ENCODE measurements around the gene CSRNP3. TPM values are rescaled to one million over a fixed set of nuclear protein-coding genes. Genes with fewer than 3 reads are reported as not detected.

CSRNP3 gene
- total and polyA plus RNA-seq, 10 of the 15 experiments (the other 5 are each of a cell fraction or from before 2014, with no cell fraction given), result 0.03 to 5.2 (median 0.11) TPM; not detected in 1

DNA sequence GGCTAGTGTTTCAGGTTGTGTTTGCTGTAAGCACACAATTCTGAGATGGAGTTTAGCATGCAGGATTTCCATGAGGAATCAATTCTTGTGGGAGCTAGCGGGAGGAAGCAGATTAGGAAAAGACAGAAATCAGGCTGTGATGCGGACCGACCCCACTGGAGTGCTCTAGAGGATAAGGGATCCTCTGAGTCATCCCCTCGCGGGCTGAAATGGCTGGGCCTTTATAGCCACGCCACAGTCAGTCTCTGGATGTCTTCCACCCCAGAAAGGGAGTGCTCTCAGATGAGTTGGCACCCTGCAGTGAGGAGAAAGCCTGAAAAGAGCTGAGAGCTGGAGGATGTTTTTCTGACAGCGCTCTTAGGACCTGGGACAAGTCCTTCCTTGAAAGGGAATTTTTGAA lies 222.1 kb downstream of the CSRNP3 start:
- Histone ChIP-seq H3K9me3 (replicated peaks; ENCODE audit: control insufficient read depth, insufficient read depth, low read length) (no peaks in the 10 kb centered on the region), H2AFZ (ENCODE audit: control insufficient read depth, low read depth, low read length) (no peak overlapping the region), H3K9ac (ENCODE audit: control insufficient read depth, insufficient read depth, low read length) (no peak overlapping the region), H3K36me3 (ENCODE audit: control insufficient read depth in 2 of 2, insufficient read depth in 2 of 2, low read length in 1 of 2) (no peaks in the 10 kb centered on the region), H4K20me1 (ENCODE audit: control insufficient read depth, insufficient read depth) (no peaks in the 10 kb centered on the region), H3K4me1 (ENCODE audit: control insufficient read depth, insufficient read depth, low read length) (no peaks in the 10 kb centered on the region), H3K4me2 (ENCODE audit: control insufficient read depth, insufficient read depth) (no peak overlapping the region), H3K27ac (ENCODE audit: control insufficient read depth, insufficient read depth) (no peak overlapping the region), H3K79me2 (ENCODE audit: control insufficient read depth, insufficient read depth, low read length) (no peaks in the 10 kb centered on the region), H3K27me3 (replicated peaks in 1 of 2; ENCODE audit: control insufficient read depth in 2 of 2, insufficient read depth in 2 of 2, low read length in 1 of 2) (no peaks in the 10 kb centered on the region), H3K4me3 (no peak overlapping the region)
- FAIRE-seq (no peak), ATAC-seq (no peak), DNase-seq (ENCODE audit: low read depth, low spot score) (no peak)
- WGBS (ENCODE audit: insufficient coverage, insufficient replicate concordance, low lambda C conversion rate, missing lambda C conversion rate), result 59% methylated on average over 7 of the region's 7 CpGs
- TF ChIP-seq, protein P1, sequence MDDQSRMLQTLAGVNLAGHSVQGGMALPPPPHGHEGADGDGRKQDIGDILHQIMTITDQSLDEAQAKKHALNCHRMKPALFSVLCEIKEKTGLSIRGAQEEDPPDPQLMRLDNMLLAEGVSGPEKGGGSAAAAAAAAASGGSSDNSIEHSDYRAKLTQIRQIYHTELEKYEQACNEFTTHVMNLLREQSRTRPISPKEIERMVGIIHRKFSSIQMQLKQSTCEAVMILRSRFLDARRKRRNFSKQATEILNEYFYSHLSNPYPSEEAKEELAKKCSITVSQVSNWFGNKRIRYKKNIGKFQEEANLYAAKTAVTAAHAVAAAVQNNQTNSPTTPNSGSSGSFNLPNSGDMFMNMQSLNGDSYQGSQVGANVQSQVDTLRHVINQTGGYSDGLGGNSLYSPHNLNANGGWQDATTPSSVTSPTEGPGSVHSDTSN (IDR thresholded peaks at IDR 0.05; ENCODE audit: insufficient replicate concordance, low read depth, low read length), result no peak
- TF ChIP-seq SMC3 (IDR thresholded peaks at IDR 0.05; ENCODE audit: borderline replicate concordance, low read length) (no peak), CBFB (IDR thresholded peaks at IDR 0.05; ENCODE audit: low read depth) (no peak), ZNF207 (IDR thresholded peaks at IDR 0.05; ENCODE audit: borderline replicate concordance) (no peak), RAD21 (IDR thresholded peaks at IDR 0.05; ENCODE audit: insufficient read depth, low read depth, low read length) (no peak), ZNF217 (IDR thresholded peaks at IDR 0.05) (no peak)
- BruUV-seq (replicated peaks), result no TSS peak
- in situ Hi-C loops (cut with MboI) (loop anchor here (10.0 kb wide), 1 partner anchor 277 kb away; no protein-coding TSS in a partner anchor), intact Hi-C loops (cut with micrococcal nuclease; ENCODE audit: unreplicated experiment) (no loop called here)
- CTCF ChIA-PET, result interaction anchor here (0.5 to 1.6 kb wide), 7 partner anchors 16 to 398 kb away, joined by 3 to 8 read pairs (median 3); no protein-coding TSS in a partner anchor
- RAD21 ChIA-PET (ENCODE audit: unreplicated experiment), result interaction anchor here (1.3 to 2.5 kb wide), 6 partner anchors 10 to 242 kb away, joined by 3 to 10 read pairs (median 4); no protein-coding TSS in a partner anchor
- POLR2A ChIA-PET, result interaction anchor here (1.0 to 1.4 kb wide), 3 partner anchors 9 to 255 kb away, joined by 3 read pairs; no protein-coding TSS in a partner anchor
- SMC1A ChIA-PET (ENCODE audit: uncharacterized antibody, unreplicated experiment), result interaction anchor here (0.5 to 6.8 kb wide), 16 partner anchors 9 to 289 kb away, joined by 3 to 34 read pairs (median 4); no protein-coding TSS in a partner anchor

Measured in GM12878 (cell line).